Body of pancreas (tissue), 4 donors: Measurements from ENCODE around the gene SYMPK. TPM values are rescaled to one million over a fixed set of nuclear protein-coding genes. Genes with fewer than 3 reads are reported as not detected.

ENCODE experiments used
- ATAC-seq: fragments of 150-250 bp; one replicate; pipeline ENCODE4 v1.9.1; 2016
- DNase-seq, 4 donors: peaks; one replicate each; pipeline ENCODE4 v3.0.0-alpha.2; 2019
- H3K27ac ChIP-seq, 4 donors: fragments of 200-600 bp; sonication (generic); 1 replicate in 3 of 4; 2 replicates in 1 of 4; pipeline versions ENCODE4 v1.5.1 to v1.6.1; 2016 to 2019; ENCODE audit warnings: mild to moderate bottlenecking in 1 of 4, mixed read lengths in 1 of 4, moderate library complexity in 1 of 4
- H3K27me3 ChIP-seq, 2 donors: fragments of 200-600 bp; sonication (generic); one replicate each; pipeline ENCODE4 v1.6.0; 2016; ENCODE audit warnings: mild to moderate bottlenecking in 1 of 2
- H3K36me3 ChIP-seq, 2 donors: fragments of 200-600 bp; sonication (generic); replicated peaks in 1 of 2; 2 replicates each; pipeline ENCODE4 v1.5.1; 2016; ENCODE audit warnings: low read depth in 2 of 2; ENCODE audit not compliant: insufficient read depth in 1 of 2
- H3K4me1 ChIP-seq: fragments of 200-600 bp; sonication (generic); one replicate; pipeline ENCODE4 v1.6.0; 2016
- H3K4me3 ChIP-seq, 2 donors: fragments of 200-600 bp; sonication (generic); 1 replicate in 1 of 2; 2 replicates in 1 of 2; pipeline ENCODE4 v1.5.1; 2016 to 2019
- H3K9me3 ChIP-seq, 3 donors: fragments of 200-600 bp; sonication (generic); 1 replicate in 2 of 3; 2 replicates in 1 of 3; pipeline ENCODE4 v1.5.1; 2016
- POLR2A ChIP-seq, 3 donors: fragments of 450-650 bp; IDR thresholded peaks; one replicate each; pipeline ENCODE4 v1.6.1; 2016; ENCODE audit warnings: antibody characterized with exemption in 3 of 3, mild to moderate bottlenecking in 2 of 3
- WGBS, 2 donors: methylation state at CpG; one replicate each; pipeline ENCODE4 v1.1.5; 2017; 5-methylcytosine and 5-hydroxymethylcytosine counted together
- intact Hi-C: fragments of 100-400 bp; cut with DNase I; formaldehyde crosslinking; loops from one replicate; pipeline ENCODE4 v1.15.1; 2023
- total RNA-seq, 2 donors: library from RNA; depleted of rRNA; stranded (reverse); fragments of >200 nt; gene quantifications; one replicate each; pipeline ENCODE4 v1.1.0, GENCODE V29; 2016
- TF ChIP-seq, protein P1 (sequence below), 7 experiments: fragments of 450-650 bp in 4 of 7; fragments of 200-600 bp in 3 of 7; sonication (generic) in 3 of 7; IDR thresholded peaks; one replicate each; pipeline ENCODE4 v1.5.1; 2016 to 2019; ENCODE audit warnings: antibody characterized with exemption in 7 of 7

Gene SYMPK
- total RNA-seq, 2 donors from 2014 or later = 23.3 to 32.3 TPM

- DNase-seq (no peak), ATAC-seq (no peak)
- Histone ChIP-seq H3K27me3 (no peaks in the 10 kb centered on the region), H3K36me3 (peaks cover 0 to 7% of the 10 kb centered on the region in 2 donors), H3K4me3 (no peak overlapping the region), H3K4me1 (peaks cover 26% of the 10 kb centered on the region), H3K9me3 (no peaks in the 10 kb centered on the region), H3K27ac (no peak overlapping the region)
- TF ChIP-seq, protein P1, sequence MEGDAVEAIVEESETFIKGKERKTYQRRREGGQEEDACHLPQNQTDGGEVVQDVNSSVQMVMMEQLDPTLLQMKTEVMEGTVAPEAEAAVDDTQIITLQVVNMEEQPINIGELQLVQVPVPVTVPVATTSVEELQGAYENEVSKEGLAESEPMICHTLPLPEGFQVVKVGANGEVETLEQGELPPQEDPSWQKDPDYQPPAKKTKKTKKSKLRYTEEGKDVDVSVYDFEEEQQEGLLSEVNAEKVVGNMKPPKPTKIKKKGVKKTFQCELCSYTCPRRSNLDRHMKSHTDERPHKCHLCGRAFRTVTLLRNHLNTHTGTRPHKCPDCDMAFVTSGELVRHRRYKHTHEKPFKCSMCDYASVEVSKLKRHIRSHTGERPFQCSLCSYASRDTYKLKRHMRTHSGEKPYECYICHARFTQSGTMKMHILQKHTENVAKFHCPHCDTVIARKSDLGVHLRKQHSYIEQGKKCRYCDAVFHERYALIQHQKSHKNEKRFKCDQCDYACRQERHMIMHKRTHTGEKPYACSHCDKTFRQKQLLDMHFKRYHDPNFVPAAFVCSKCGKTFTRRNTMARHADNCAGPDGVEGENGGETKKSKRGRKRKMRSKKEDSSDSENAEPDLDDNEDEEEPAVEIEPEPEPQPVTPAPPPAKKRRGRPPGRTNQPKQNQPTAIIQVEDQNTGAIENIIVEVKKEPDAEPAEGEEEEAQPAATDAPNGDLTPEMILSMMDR (IDR thresholded peaks at IDR 0.05) = no peak
- no peak for TF ChIP-seq POLR2A (IDR thresholded peaks at IDR 0.05)
- 83 to 90% methylated on average over 2 to 5 of the region's 5 CpGs for WGBS, 2 donors
- intact Hi-C loops = no loop called here
Measured at GRCh38 chr19:45785097-45785496, 77.8 kb downstream of the SYMPK start.

DNA sequence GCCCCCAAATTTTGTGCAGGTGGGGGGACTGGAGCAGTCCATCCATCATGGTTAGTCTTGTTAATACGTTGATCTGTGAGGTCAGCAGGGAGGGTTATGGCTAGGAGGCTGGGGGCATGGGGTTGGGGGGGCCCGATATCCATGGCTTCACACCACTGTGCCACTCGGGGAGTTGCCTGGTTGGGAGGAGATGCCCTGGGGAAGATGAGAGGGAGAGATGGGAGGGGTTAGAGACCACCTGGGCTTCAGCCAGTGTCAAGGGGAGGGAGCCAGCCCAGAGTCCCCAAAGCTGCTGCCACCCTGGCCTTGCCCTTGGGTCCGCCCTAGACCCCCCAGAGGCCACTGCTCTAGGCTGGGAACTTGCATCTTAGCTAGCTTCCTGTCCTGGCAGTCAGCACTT lies 78.9 kb downstream of the SYMPK start:
- intact Hi-C loops = no loop called here
- Histone ChIP-seq H3K4me1 (peaks cover 35% of the 10 kb centered on the region), H3K9me3 (no peaks in the 10 kb centered on the region), H3K27me3 (no peaks in the 10 kb centered on the region), H3K36me3 (peaks cover 0 to 4% of the 10 kb centered on the region in 2 donors), H3K27ac (no peak overlapping the region), H3K4me3 (no peak overlapping the region)
- DNase-seq = no peak
- TF ChIP-seq POLR2A (IDR thresholded peaks at IDR 0.05) = no peak
- TF ChIP-seq, protein P1 (IDR thresholded peaks at IDR 0.05) = no peak
- ATAC-seq = no peak
- 78 to 79% methylated on average over 3 to 4 of the region's 4 CpGs for whole genome bisulfite sequencing, 2 donors

DNA sequence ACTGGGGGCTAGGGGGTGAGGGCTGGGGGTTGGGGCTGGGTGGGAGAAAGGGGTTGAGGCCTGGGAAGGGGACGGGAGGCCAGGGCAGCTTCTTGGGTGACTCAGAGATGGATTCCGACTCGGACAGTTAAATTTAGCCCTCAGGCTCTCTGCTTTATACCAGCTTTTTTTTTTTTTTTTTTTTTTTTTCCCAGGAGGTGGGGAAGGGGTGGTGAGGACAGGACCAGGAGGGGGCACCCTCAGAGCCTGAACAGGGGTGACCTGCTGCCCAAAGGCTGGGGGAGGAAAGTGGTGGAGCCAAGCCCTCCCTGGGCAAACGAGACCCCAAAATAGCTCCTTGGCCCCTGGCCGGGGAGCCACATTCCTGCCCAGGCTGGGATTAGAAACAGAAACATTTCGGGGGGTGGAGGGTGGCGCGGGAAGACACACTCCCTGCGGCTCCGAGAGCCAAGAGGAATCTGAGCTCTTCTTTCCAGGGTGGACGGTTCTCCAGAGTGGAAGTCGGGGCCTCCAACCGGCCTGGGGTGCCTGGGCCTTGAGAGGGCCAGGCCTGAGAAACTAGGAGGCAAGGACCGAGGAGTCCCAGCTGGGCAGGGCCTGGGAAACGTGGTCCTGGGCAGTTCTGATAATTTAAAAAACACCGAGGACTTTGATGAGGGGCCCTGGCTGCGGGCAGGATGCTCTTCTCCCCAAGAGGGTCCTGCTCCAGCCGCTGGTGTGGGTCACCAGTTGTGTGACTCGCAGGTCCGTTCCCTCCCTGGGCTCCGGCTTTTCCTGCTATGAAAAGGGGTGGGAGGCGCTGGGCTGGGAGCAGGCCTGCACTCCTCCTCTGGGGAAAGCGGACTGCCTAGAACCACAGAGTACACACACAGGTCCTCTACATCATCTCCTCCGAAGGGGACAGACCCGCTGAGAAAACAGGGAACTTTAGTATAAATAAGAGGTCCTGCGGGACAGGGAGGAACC lies 79.8 kb downstream of the SYMPK start:
- intact Hi-C loops = no loop called here
- ATAC-seq = no peak
- H3K4me3 ChIP-seq = no peak overlapping the region

DNA sequence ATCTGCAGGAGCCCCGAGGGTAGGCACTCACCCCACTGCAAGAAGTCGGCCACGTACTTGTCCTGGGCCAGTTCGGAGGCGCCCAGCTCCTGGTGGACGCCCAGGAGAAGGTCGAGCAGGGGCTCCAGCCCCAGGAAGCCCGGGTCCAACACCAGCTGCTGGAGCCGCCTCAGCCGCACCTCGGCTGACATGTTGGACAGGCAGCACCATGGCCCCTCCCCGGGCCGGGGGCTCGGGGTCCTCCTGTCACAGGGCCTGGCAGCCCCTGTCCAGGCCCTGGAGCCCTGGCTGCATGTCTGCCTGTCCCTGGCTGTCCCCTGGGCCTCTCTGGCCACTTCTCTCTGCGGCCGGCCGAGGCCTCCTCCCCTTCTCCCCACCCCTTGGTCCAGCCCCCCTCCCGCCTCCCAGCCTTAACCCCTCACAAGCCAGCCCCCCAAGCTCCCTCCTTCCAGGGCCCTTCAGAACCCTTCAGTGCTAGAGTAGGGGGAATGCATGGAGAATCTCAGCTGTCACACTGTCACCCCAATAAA lies 80.7 kb downstream of the SYMPK start, which contains the start of gene DMPK:
TSS of gene DMPK (minus strand) at position 329 of the 530 bp plus-strand sequence. CDS start at position 191, 138 bp downstream.
- H3K4me1 ChIP-seq = peaks cover 50% of the 10 kb centered on the region

More for the DNA sequence above, 79.8 kb downstream of the SYMPK start:
- peaks cover 45% of the 10 kb centered on the region for H3K4me1 ChIP-seq
- TF ChIP-seq, protein P1 (IDR thresholded peaks at IDR 0.05) = no peak
- WGBS, 2 donors = 77 to 80% methylated on average over 22 to 26 of the region's 26 CpGs
- H3K27ac ChIP-seq = peak overlapping the region; percentile 70 to 90 (median 86)
- H3K27me3 ChIP-seq = no peaks in the 10 kb centered on the region
- DNase-seq = no peak
- H3K9me3 ChIP-seq = no peaks in the 10 kb centered on the region
- peaks cover 0 to under 1% of the 10 kb centered on the region in 2 donors for H3K36me3 ChIP-seq

More for the DNA sequence above, 80.7 kb downstream of the SYMPK start, which contains the start of gene DMPK:
- Histone ChIP-seq H3K4me3 (peak within 1 kb of the TSS; percentile 20 to 39), H3K9me3 (no peaks in the 10 kb centered on the region), H3K27ac (peak within 1 kb of the TSS; percentile 70 to 90 (median 86)), H3K27me3 (no peaks in the 10 kb centered on the region), H3K36me3 (peaks cover 0 to 2% of the 10 kb centered on the region in 2 donors)
- peak in 2 of 3 donors; percentile 22 to 55 for TF ChIP-seq POLR2A (IDR thresholded peaks at IDR 0.05)
- TF ChIP-seq, protein P1 (IDR thresholded peaks at IDR 0.05) = no peak
- DNase-seq (peak in 3 of 4 donors; percentile 43 to 66 (median 62)), ATAC-seq (no peak)
- intact Hi-C loops = no loop called here
- WGBS, 2 donors = 25 to 47% methylated on average over 3 to 17 of the region's 18 CpGs
